Measurements from ENCODE around the gene SERTAD3. TPM values are rescaled to one million over a fixed set of nuclear protein-coding genes. Genes with fewer than 3 reads are reported as not detected.
"Not testable (repeated sequence)": the region's sequence is repeated elsewhere in the genome, so short reads cannot be mapped to it uniquely, and the experiment has no call there.

Gene SERTAD3
- total and polyA plus RNA-seq, 10 of the 15 experiments (the other 5 are each of a cell fraction or from before 2014, with no cell fraction given) = 4.2 to 22.4 (median 13.7) TPM

GRCh38 chr19:40475878-40476644 lies 31.9 kb upstream of the SERTAD3 start:
- H3K79me2 ChIP-seq (ENCODE audit: control insufficient read depth, insufficient read depth, low read length); SMC1A ChIA-PET (ENCODE audit: uncharacterized antibody, unreplicated experiment); in situ Hi-C loops (cut with MboI); BruUV-seq (replicated peaks); H2AFZ ChIP-seq (ENCODE audit: control insufficient read depth, low read depth, low read length); H3K4me3 ChIP-seq; H3K9ac ChIP-seq (ENCODE audit: control insufficient read depth, insufficient read depth, low read length); H3K9me3 ChIP-seq (replicated peaks; ENCODE audit: control insufficient read depth, insufficient read depth, low read length); DNase-seq (ENCODE audit: low read depth, low spot score); intact Hi-C loops (cut with micrococcal nuclease; ENCODE audit: unreplicated experiment); H3K27me3 ChIP-seq (replicated peaks in 1 of 2; ENCODE audit: control insufficient read depth in 2 of 2, insufficient read depth in 2 of 2, low read length in 1 of 2); H3K27ac ChIP-seq (ENCODE audit: control insufficient read depth, insufficient read depth); POLR2A ChIA-PET; H3K4me1 ChIP-seq (ENCODE audit: control insufficient read depth, insufficient read depth, low read length); H3K36me3 ChIP-seq (ENCODE audit: control insufficient read depth in 2 of 2, insufficient read depth in 2 of 2, low read length in 1 of 2); ATAC-seq; H4K20me1 ChIP-seq (ENCODE audit: control insufficient read depth, insufficient read depth); FAIRE-seq; H3K4me2 ChIP-seq (ENCODE audit: control insufficient read depth, insufficient read depth): not testable (repeated sequence)
- CTCF ChIA-PET = interaction anchor here (0.9 to 1.7 kb wide), 2 partner anchors 11 to 171 kb away, joined by 3 to 6 read pairs; no protein-coding TSS in a partner anchor
- RAD21 ChIA-PET (ENCODE audit: unreplicated experiment) = interaction anchor here (1.2 kb wide), 1 partner anchor 12 kb away, joined by 3 read pairs; no protein-coding TSS in a partner anchor
- 81% methylated on average over 9 of the region's 15 CpGs for WGBS (ENCODE audit: insufficient coverage, insufficient replicate concordance, low lambda C conversion rate, missing lambda C conversion rate)

GRCh38 chr19:40474737-40475136 lies 30.6 kb upstream of the SERTAD3 start:
- intact Hi-C loops (cut with micrococcal nuclease; ENCODE audit: unreplicated experiment) = no loop called here
- ChIA-PET CTCF (interaction anchor here (1.5 kb wide), 1 partner anchor 169 kb away, joined by 3 read pairs; no protein-coding TSS in a partner anchor), RAD21 (ENCODE audit: unreplicated experiment) (no interaction called here), POLR2A (interaction anchor here (0.7 kb wide), 1 partner anchor 9 kb away, joined by 5 read pairs; no protein-coding TSS in a partner anchor), SMC1A (ENCODE audit: uncharacterized antibody, unreplicated experiment) (no interaction called here)
- Histone ChIP-seq H3K9ac (ENCODE audit: control insufficient read depth, insufficient read depth, low read length) (no peak overlapping the region), H3K36me3 (ENCODE audit: control insufficient read depth in 2 of 2, insufficient read depth in 2 of 2, low read length in 1 of 2) (no peaks in the 10 kb centered on the region), H3K9me3 (replicated peaks; ENCODE audit: control insufficient read depth, insufficient read depth, low read length) (no peaks in the 10 kb centered on the region), H3K27me3 (replicated peaks in 1 of 2; ENCODE audit: control insufficient read depth in 2 of 2, insufficient read depth in 2 of 2, low read length in 1 of 2) (no peaks in the 10 kb centered on the region), H3K4me1 (ENCODE audit: control insufficient read depth, insufficient read depth, low read length) (no peaks in the 10 kb centered on the region), H3K79me2 (ENCODE audit: control insufficient read depth, insufficient read depth, low read length) (no peaks in the 10 kb centered on the region), H2AFZ (ENCODE audit: control insufficient read depth, low read depth, low read length) (no peak overlapping the region), H4K20me1 (ENCODE audit: control insufficient read depth, insufficient read depth) (no peaks in the 10 kb centered on the region), H3K27ac (ENCODE audit: control insufficient read depth, insufficient read depth) (no peak overlapping the region), H3K4me2 (ENCODE audit: control insufficient read depth, insufficient read depth) (no peak overlapping the region), H3K4me3 (no peak overlapping the region)
- no peak for TF ChIP-seq SMAD1 (IDR thresholded peaks at IDR 0.05; ENCODE audit: low read depth, partially characterized antibody)
- no TSS peak for BruUV-seq (replicated peaks)
- WGBS (ENCODE audit: insufficient coverage, insufficient replicate concordance, low lambda C conversion rate, missing lambda C conversion rate) = 44% methylated on average over 4 of the region's 4 CpGs
- ATAC-seq (no peak), DNase-seq (ENCODE audit: low read depth, low spot score) (no peak), FAIRE-seq (no peak)
- in situ Hi-C loops (cut with MboI) = no loop called here

All from GM12878 (cell line).